ENCODE results near the gene PNPLA2.

Gene PNPLA2

GRCh38 chr11:853682-854448 is 35.2 kb downstream of the PNPLA2 start:
- TF ChIP-seq, protein P1, sequence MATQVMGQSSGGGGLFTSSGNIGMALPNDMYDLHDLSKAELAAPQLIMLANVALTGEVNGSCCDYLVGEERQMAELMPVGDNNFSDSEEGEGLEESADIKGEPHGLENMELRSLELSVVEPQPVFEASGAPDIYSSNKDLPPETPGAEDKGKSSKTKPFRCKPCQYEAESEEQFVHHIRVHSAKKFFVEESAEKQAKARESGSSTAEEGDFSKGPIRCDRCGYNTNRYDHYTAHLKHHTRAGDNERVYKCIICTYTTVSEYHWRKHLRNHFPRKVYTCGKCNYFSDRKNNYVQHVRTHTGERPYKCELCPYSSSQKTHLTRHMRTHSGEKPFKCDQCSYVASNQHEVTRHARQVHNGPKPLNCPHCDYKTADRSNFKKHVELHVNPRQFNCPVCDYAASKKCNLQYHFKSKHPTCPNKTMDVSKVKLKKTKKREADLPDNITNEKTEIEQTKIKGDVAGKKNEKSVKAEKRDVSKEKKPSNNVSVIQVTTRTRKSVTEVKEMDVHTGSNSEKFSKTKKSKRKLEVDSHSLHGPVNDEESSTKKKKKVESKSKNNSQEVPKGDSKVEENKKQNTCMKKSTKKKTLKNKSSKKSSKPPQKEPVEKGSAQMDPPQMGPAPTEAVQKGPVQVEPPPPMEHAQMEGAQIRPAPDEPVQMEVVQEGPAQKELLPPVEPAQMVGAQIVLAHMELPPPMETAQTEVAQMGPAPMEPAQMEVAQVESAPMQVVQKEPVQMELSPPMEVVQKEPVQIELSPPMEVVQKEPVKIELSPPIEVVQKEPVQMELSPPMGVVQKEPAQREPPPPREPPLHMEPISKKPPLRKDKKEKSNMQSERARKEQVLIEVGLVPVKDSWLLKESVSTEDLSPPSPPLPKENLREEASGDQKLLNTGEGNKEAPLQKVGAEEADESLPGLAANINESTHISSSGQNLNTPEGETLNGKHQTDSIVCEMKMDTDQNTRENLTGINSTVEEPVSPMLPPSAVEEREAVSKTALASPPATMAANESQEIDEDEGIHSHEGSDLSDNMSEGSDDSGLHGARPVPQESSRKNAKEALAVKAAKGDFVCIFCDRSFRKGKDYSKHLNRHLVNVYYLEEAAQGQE (IDR thresholded peaks at IDR 0.05; ENCODE audit: insufficient read depth in 1 of 2, low read depth in 2 of 2, low read length in 2 of 2) = no peak
- TF ChIP-seq POLR2AphosphoS5 (IDR thresholded peaks at IDR 0.05; ENCODE audit: low read depth, low read length) = no peak
- no peak for TF ChIP-seq TAF1 (IDR thresholded peaks at IDR 0.05; ENCODE audit: borderline replicate concordance, insufficient read depth, low read length)
- TF ChIP-seq FOXP2 (optimal IDR thresholded peaks at IDR 0.05; ENCODE audit: borderline replicate concordance, extremely low read depth, extremely low read length, insufficient read depth) = no peak
- no peak for TF ChIP-seq SIN3A (IDR thresholded peaks at IDR 0.05; ENCODE audit: borderline replicate concordance, insufficient read depth, low read length)

DNA sequence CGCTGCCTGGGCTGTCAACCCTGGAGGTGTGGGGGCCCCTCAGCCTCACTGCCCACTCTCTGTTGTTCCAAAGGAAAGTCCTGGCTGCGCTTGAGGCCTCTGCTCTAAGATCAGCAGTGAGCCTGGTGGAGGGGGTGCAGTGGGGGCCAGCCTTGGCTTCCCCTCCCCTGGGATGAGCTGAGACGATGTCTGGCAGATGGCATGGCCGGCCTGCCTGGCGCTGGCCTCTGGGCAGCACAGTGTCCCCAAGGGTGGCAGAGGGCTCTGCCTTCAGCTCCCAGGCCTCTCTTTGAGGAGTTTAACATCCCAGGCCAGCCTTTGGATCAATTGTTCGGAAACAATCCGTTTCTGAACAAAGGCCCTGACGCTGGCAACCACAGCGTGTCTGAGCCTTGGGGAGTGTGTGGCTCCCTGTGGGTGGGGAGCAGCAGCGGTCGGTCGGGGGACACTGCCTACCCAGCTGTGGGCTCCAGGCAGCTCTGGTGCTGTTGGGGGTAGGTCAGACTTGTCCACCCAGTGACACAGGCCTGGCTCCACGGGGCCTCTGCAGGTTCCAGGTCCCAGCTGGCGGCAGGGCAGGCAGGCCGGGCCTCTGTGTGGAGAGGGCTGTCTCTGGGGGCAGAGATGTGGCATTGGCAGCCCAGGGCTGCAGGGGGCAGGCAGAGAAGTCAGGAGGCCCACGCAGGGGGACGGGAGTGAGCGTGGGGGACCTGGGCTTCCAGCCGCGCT is 36.1 kb downstream of the PNPLA2 start:
- TF ChIP-seq, protein P1 (IDR thresholded peaks at IDR 0.05; ENCODE audit: insufficient read depth in 1 of 2, low read depth in 2 of 2, low read length in 2 of 2) = no peak
- TF ChIP-seq SIN3A (IDR thresholded peaks at IDR 0.05; ENCODE audit: borderline replicate concordance, insufficient read depth, low read length) (no peak), FOXP2 (optimal IDR thresholded peaks at IDR 0.05; ENCODE audit: borderline replicate concordance, extremely low read depth, extremely low read length, insufficient read depth) (no peak), TAF1 (IDR thresholded peaks at IDR 0.05; ENCODE audit: borderline replicate concordance, insufficient read depth, low read length) (no peak)

GRCh38 chr11:855330-855674 is 36.6 kb downstream of the PNPLA2 start:
- TF ChIP-seq, protein P1 (IDR thresholded peaks at IDR 0.05; ENCODE audit: insufficient read depth in 1 of 2, low read depth in 2 of 2, low read length in 2 of 2) = no peak
- TF ChIP-seq POLR2AphosphoS5 (IDR thresholded peaks at IDR 0.05; ENCODE audit: low read depth, low read length) (no peak), SIN3A (IDR thresholded peaks at IDR 0.05; ENCODE audit: borderline replicate concordance, insufficient read depth, low read length) (no peak), FOXP2 (optimal IDR thresholded peaks at IDR 0.05; ENCODE audit: borderline replicate concordance, extremely low read depth, extremely low read length, insufficient read depth) (no peak), TAF1 (IDR thresholded peaks at IDR 0.05; ENCODE audit: borderline replicate concordance, insufficient read depth, low read length) (no peak)

GRCh38 chr11:855796-856195 is 37.1 kb downstream of the PNPLA2 start:
- TF ChIP-seq POLR2AphosphoS5 (IDR thresholded peaks at IDR 0.05; ENCODE audit: low read depth, low read length) = no peak
- no peak for TF ChIP-seq SIN3A (IDR thresholded peaks at IDR 0.05; ENCODE audit: borderline replicate concordance, insufficient read depth, low read length)
- no peak for TF ChIP-seq TAF1 (IDR thresholded peaks at IDR 0.05; ENCODE audit: borderline replicate concordance, insufficient read depth, low read length)
- no peak for TF ChIP-seq FOXP2 (optimal IDR thresholded peaks at IDR 0.05; ENCODE audit: borderline replicate concordance, extremely low read depth, extremely low read length, insufficient read depth)

DNA sequence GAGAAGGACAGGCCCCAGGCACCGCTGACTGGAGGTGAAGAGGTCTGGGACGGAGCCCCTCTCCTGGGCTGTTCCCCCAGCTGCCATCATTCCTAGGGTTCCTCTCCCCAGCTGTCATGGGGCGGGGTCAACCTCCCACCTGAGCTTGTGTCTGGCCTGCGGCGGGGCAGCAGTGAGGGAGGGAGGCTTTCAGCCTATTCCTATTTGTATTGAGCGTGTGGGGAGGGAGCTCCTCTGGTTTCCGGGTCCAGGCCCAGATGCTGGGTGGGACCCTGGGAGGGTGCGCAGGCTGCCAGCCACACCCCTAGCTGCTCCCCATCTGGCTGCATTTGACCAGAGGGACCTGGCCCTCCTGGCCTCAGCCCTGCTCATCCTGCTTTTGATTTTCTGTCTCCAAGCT is 37.7 kb downstream of the PNPLA2 start:
- TF ChIP-seq SIN3A (IDR thresholded peaks at IDR 0.05; ENCODE audit: borderline replicate concordance, insufficient read depth, low read length) (no peak), TAF1 (IDR thresholded peaks at IDR 0.05; ENCODE audit: borderline replicate concordance, insufficient read depth, low read length) (no peak), POLR2AphosphoS5 (IDR thresholded peaks at IDR 0.05; ENCODE audit: low read depth, low read length) (no peak), FOXP2 (optimal IDR thresholded peaks at IDR 0.05; ENCODE audit: borderline replicate concordance, extremely low read depth, extremely low read length, insufficient read depth) (no peak)
- TF ChIP-seq, protein P1 (IDR thresholded peaks at IDR 0.05; ENCODE audit: insufficient read depth in 1 of 2, low read depth in 2 of 2, low read length in 2 of 2) = no peak
